HCT116 (cell line): ENCODE results near the gene HDHD5. TPM values are rescaled to one million over a fixed set of nuclear protein-coding genes. Genes with fewer than 3 reads are reported as not detected.

Experiments used
- ATAC-seq: fragments of 200-7000 bp; cut with Tn5 transposase; 2 replicates; pipeline ENCODE4 v1.9.1; 2020; ENCODE audit warnings: mild to moderate bottlenecking, moderate library complexity
- BruUV-seq: library from RNA; stranded (reverse); fragments of 400-500 nt; replicated peaks from 2 replicates; lab custom pipeline; 2021; lab: Mats Ljungman, UMichigan
- CTCF ChIA-PET: fragments of 300-600 bp; sonication (Branson Sonifier 250); formaldehyde crosslinking; loops from one replicate; lab custom pipeline; 2021; ENCODE audit warnings: antibody characterized with exemption; lab: Charles Lee
- POLR2A ChIA-PET: fragments of 300-600, 350-600 bp; sonication (Branson Sonifier 250); formaldehyde crosslinking; loops from one replicate; lab custom pipeline; 2021; ENCODE audit warnings: antibody characterized with exemption; lab: Charles Lee
- RAD21 ChIA-PET, 2 experiments: fragments of 300-600 bp; sonication (Branson Sonifier 250); formaldehyde crosslinking; loops; one replicate each; lab custom pipeline; 2023; ENCODE audit warnings: low total read pairs in 2 of 2; ENCODE audit not compliant: uncharacterized antibody in 2 of 2, unreplicated experiment in 2 of 2, low non-redundant PET in 1 of 2; lab: Charles Lee
- DNase-seq: peaks from one replicate; pipeline ENCODE4 v3.0.0-alpha.2; 2010; ENCODE audit warnings: low read depth, low spot score
- H2AFZ ChIP-seq: fragments of 200-600 bp; shearing (Covaris generic), sonication (generic); 2 replicates; pipeline ENCODE4 v1.6.1; 2017; ENCODE audit warnings: low read depth, mixed run types, mixed read lengths, antibody characterized with exemption, low read length; ENCODE audit not compliant: poor library complexity, severe bottlenecking
- H3K27ac ChIP-seq: 2 replicates; pipeline ENCODE4 v1.5.1; 2012; ENCODE audit warnings: low read depth, low read length
- H3K27me3 ChIP-seq: fragments of 200-600 bp; sonication (generic); 2 replicates; pipeline ENCODE4 v1.6.1; 2016; ENCODE audit warnings: mixed run types, low read length, mixed read lengths; ENCODE audit not compliant: insufficient read depth
- H3K36me3 ChIP-seq, 2 experiments: fragments of 200-500 bp in 1 of 2; fragments of 200-600 bp in 1 of 2; sonication (Bioruptor generic) in 1 of 2; sonication (generic) in 1 of 2; 2 replicates each; pipeline versions ENCODE4 v1.5.1 to v1.6.1; 2014 to 2016; ENCODE audit warnings: low read length in 2 of 2, inconsistent platforms in 1 of 2, mixed read lengths in 1 of 2, mixed run types in 1 of 2; ENCODE audit not compliant: insufficient read depth in 2 of 2, control insufficient read depth in 1 of 2
- H3K4me1 ChIP-seq, 2 experiments: fragments of 200-600 bp in 1 of 2; sonication (generic) in 1 of 2; 2 replicates each; pipeline versions ENCODE4 v1.5.1 to v1.6.1; 2012 to 2017; ENCODE audit warnings: low read length in 2 of 2, inconsistent platforms in 1 of 2, mild to moderate bottlenecking in 1 of 2, mixed read lengths in 1 of 2, mixed run types in 1 of 2, moderate library complexity in 1 of 2; ENCODE audit not compliant: insufficient read depth in 2 of 2, control insufficient read depth in 1 of 2
- H3K4me2 ChIP-seq: fragments of 200-600 bp; sonication (generic); 2 replicates; pipeline ENCODE4 v1.6.1; 2017; ENCODE audit warnings: mixed run types, low read length, mixed read lengths
- H3K4me3 ChIP-seq, 2 experiments: fragments of 200-600 bp in 1 of 2; sonication (generic) in 1 of 2; replicated peaks in 1 of 2; 2 replicates each; pipeline ENCODE4 v1.5.1; 2011 to 2016; ENCODE audit warnings: low read length in 2 of 2, control low read depth in 1 of 2, low read depth in 1 of 2, mild to moderate bottlenecking in 1 of 2, mixed read lengths in 1 of 2, mixed run types in 1 of 2
- H3K79me2 ChIP-seq: fragments of 200-600 bp; sonication (generic); 2 replicates; pipeline ENCODE4 v1.6.1; 2017; ENCODE audit warnings: mild to moderate bottlenecking, mixed run types, low read length, moderate library complexity, mixed read lengths; ENCODE audit not compliant: insufficient read depth
- H3K9ac ChIP-seq: fragments of 200-600 bp; sonication (generic); 2 replicates; pipeline ENCODE4 v1.6.1; 2016; ENCODE audit warnings: low read length, mixed read lengths
- H3K9me2 ChIP-seq: fragments of 200-600 bp; sonication (generic), shearing (Covaris generic); 2 replicates; pipeline ENCODE4 v1.6.1; 2017; ENCODE audit warnings: mixed run types, mild to moderate bottlenecking, moderate library complexity; ENCODE audit not compliant: insufficient read depth
- H3K9me3 ChIP-seq, 2 experiments: fragments of 200-500 bp in 1 of 2; fragments of 200-600 bp in 1 of 2; sonication (Bioruptor generic) in 1 of 2; sonication (generic) in 1 of 2; 2 replicates each; pipeline ENCODE4 v1.6.1; 2014 to 2017; ENCODE audit warnings: low read length in 2 of 2, mixed read lengths in 2 of 2, inconsistent platforms in 1 of 2, low read depth in 1 of 2, mild to moderate bottlenecking in 1 of 2, mixed run types in 1 of 2, moderate library complexity in 1 of 2; ENCODE audit not compliant: control insufficient read depth in 1 of 2, insufficient read depth in 1 of 2
- H4K20me1 ChIP-seq: fragments of 200-600 bp; sonication (generic), shearing (Covaris generic); 2 replicates; pipeline ENCODE4 v1.6.1; 2017; ENCODE audit warnings: mixed run types, mild to moderate bottlenecking, moderate library complexity; ENCODE audit not compliant: insufficient read depth
- ELF1 ChIP-seq: IDR thresholded peaks from 2 replicates; pipeline ENCODE4 v1.6.1; 2012; ENCODE audit warnings: low read depth, borderline replicate concordance
- EZH2phosphoT487 ChIP-seq: fragments of 200-600 bp; IDR thresholded peaks from 2 replicates; pipeline ENCODE4 v1.6.1; 2018; ENCODE audit warnings: antibody characterized with exemption, borderline replicate concordance
- POLR2A ChIP-seq: IDR thresholded peaks from 2 replicates; pipeline ENCODE4 v1.7.0; 2011; ENCODE audit warnings: borderline replicate concordance; ENCODE audit not compliant: insufficient read depth, insufficient read length; ENCODE audit errors: extremely low read depth
- intact Hi-C: fragments of 100-400 bp; cut with micrococcal nuclease; formaldehyde crosslinking; loops from 2 replicates; pipeline ENCODE4 v1.10.0; 2022
- total RNA-seq: library from RNA; stranded (reverse); gene quantifications from one replicate; pipeline ENCODE4 v1.2.1, GENCODE V29; 2021; ENCODE audit not compliant: unreplicated experiment
- TF ChIP-seq, protein P1 (sequence below): IDR thresholded peaks from 2 replicates; pipeline ENCODE4 v1.6.1; 2011; ENCODE audit warnings: mild to moderate bottlenecking, low read length, moderate library complexity; ENCODE audit not compliant: insufficient replicate concordance; ENCODE audit errors: extremely low read depth

Gene HDHD5
- total RNA-seq, 1 experiment from 2014 or later, result 70.1 TPM

DNA sequence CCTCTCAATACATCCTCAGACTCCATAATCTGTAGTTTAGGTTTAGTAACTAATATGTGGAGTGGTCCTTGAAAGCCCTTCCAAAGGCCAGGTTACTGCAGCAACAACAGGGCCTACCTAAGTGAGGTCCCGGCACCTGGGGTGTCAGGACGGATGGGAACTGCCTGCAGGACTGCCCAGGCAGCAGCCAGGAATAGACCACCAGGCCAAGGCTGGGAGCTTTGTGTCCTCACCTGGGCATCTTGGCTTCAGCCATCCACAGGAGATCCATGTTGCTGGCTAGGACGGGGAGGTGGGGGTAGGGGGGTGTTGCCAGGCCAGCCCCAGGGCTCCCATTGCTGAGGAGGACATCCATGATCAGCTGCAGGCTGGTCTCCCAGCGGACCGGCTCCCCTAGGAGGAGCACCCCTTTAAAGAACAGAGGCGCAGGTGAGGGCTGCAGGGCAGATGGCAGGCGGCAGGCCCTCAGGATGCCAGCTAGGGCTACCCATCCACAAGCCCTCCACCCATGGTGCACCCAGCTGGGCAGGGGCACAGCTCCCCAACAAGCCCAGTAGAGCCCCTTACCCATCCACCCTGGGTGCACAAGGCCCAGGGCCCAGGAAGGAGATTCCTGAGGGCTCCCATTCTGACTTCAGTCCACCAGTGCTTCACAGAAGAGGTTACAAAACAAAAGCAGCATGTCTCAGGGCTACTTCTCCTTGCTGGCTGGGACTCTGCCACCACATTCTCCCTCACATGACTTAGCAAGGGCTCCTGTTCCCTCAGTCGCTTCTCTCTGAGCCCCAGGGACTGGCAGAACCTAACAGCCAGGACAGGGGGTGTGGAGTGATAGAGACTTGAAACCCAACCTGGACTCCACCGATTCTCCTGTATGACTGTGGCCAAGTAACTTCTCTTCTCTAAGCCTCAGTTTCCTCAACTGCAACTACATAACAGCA is 18.0 kb downstream of the HDHD5 start (continued):
- TF ChIP-seq, protein P1, sequence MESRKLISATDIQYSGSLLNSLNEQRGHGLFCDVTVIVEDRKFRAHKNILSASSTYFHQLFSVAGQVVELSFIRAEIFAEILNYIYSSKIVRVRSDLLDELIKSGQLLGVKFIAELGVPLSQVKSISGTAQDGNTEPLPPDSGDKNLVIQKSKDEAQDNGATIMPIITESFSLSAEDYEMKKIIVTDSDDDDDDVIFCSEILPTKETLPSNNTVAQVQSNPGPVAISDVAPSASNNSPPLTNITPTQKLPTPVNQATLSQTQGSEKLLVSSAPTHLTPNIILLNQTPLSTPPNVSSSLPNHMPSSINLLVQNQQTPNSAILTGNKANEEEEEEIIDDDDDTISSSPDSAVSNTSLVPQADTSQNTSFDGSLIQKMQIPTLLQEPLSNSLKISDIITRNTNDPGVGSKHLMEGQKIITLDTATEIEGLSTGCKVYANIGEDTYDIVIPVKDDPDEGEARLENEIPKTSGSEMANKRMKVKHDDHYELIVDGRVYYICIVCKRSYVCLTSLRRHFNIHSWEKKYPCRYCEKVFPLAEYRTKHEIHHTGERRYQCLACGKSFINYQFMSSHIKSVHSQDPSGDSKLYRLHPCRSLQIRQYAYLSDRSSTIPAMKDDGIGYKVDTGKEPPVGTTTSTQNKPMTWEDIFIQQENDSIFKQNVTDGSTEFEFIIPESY, result no peak
- TF ChIP-seq POLR2A (no peak), EZH2phosphoT487 (no peak)

GRCh38 chr22:17140022-17140421 is 19.1 kb downstream of the HDHD5 start:
- Histone ChIP-seq H4K20me1 (no peaks in the 10 kb centered on the region), H3K27me3 (no peaks in the 10 kb centered on the region), H3K36me3 (peaks cover 16 to 32% of the 10 kb centered on the region in 2 experiments; a peak in 3 of 4 replicates)
- ATAC-seq, result no peak
- TF ChIP-seq POLR2A, result no peak
- TF ChIP-seq ELF1, result no peak
- no peak for TF ChIP-seq EZH2phosphoT487
- TF ChIP-seq, all 23 proteins: peak for 0
- POLR2A ChIA-PET, result no interaction called here
- no peak overlapping the region for H3K4me2 ChIP-seq
- intact Hi-C loops, result no loop called here
- RAD21 ChIA-PET, result no interaction called here
- 0 out of 2 replicates have a peak, but pooled peaks cover 11% of the 10 kb centered on the region for H3K79me2 ChIP-seq
- H2AFZ ChIP-seq, result no peak overlapping the region
- no peak overlapping the region for H3K9ac ChIP-seq
- H3K9me3 ChIP-seq, result no peaks in the 10 kb centered on the region
- no peak overlapping the region for H3K4me3 ChIP-seq
- no peak for DNase-seq
- no peaks in the 10 kb centered on the region for H3K4me1 ChIP-seq
- no TSS peak for BruUV-seq
- H3K27ac ChIP-seq, result no peak overlapping the region
- no peaks in the 10 kb centered on the region for H3K9me2 ChIP-seq
- CTCF ChIA-PET, result no interaction called here
